Glutamatergic neuron (in vitro differentiated cells): ENCODE measurements around the gene PLXNA2. TPM values are rescaled to one million over a fixed set of nuclear protein-coding genes. Genes with fewer than 3 reads are reported as not detected.

ENCODE experiments used
- DNase-seq: peaks from one replicate; pipeline ENCODE4 v3.0.0; 2022
- H3K27ac Mint-ChIP-seq: one replicate; pipeline ENCODE4 v1.8.0; 2020; ENCODE audit warnings: mild to moderate bottlenecking, mixed read lengths, inconsistent platforms; ENCODE audit not compliant: unreplicated experiment
- H3K27me3 Mint-ChIP-seq: one replicate; pipeline ENCODE4 v1.8.0; 2020; ENCODE audit warnings: mild to moderate bottlenecking, moderate library complexity, mixed read lengths, inconsistent platforms; ENCODE audit not compliant: unreplicated experiment
- H3K36me3 Mint-ChIP-seq: one replicate; pipeline ENCODE4 v1.8.0; 2020; ENCODE audit warnings: mild to moderate bottlenecking, mixed read lengths, inconsistent platforms; ENCODE audit not compliant: unreplicated experiment
- H3K4me1 Mint-ChIP-seq: one replicate; pipeline ENCODE4 v1.8.0; 2020; ENCODE audit warnings: mild to moderate bottlenecking, low read depth, mixed read lengths, inconsistent platforms; ENCODE audit not compliant: unreplicated experiment
- H3K4me3 Mint-ChIP-seq: one replicate; pipeline ENCODE4 v1.8.0; 2020; ENCODE audit warnings: mild to moderate bottlenecking, mixed read lengths, inconsistent platforms; ENCODE audit not compliant: unreplicated experiment
- H3K9me3 Mint-ChIP-seq: one replicate; pipeline ENCODE4 v1.8.0; 2020; ENCODE audit warnings: mild to moderate bottlenecking, moderate library complexity, mixed read lengths, inconsistent platforms; ENCODE audit not compliant: unreplicated experiment
- CTCF ChIP-seq: fragments of 200-600 bp; sonication (generic); IDR thresholded peaks from one replicate; pipeline ENCODE4 v1.5.0; 2021; ENCODE audit not compliant: partially characterized antibody, unreplicated experiment
- total RNA-seq: library from RNA; stranded (reverse); fragmentation: NEBNext Ultra II Directional; extraction: Animal tissue kit (Norgen Biotek cat#: 25700); gene quantifications from one replicate; pipeline ENCODE4 v1.2.1, GENCODE V29; 2021; ENCODE audit not compliant: unreplicated experiment

Gene PLXNA2
- total RNA-seq, 1 donor from 2014 or later, result 66.0 TPM

- Mint-ChIP-seq H3K36me3 (no peaks in the 10 kb centered on the region), H3K9me3 (peaks cover 7% of the 10 kb centered on the region), H3K4me1 (peaks cover 24% of the 10 kb centered on the region), H3K27me3 (no peaks in the 10 kb centered on the region), H3K4me3 (no peak overlapping the region), H3K27ac (peak overlapping the region; percentile 2)
- no peak for DNase-seq
- no peak for TF ChIP-seq CTCF
These were observed 116.2 kb downstream of the PLXNA2 start for GRCh38 chr1:208127792-208128529.

- Mint-ChIP-seq H3K36me3 (no peaks in the 10 kb centered on the region), H3K4me1 (peaks cover 21% of the 10 kb centered on the region), H3K9me3 (peaks cover 7% of the 10 kb centered on the region)
These were observed 116.9 kb downstream of the PLXNA2 start for GRCh38 chr1:208127284-208127683.

GRCh38 chr1:208126108-208126507 is 118.1 kb downstream of the PLXNA2 start:
- TF ChIP-seq CTCF, result no peak
- Mint-ChIP-seq H3K9me3 (peaks cover 7% of the 10 kb centered on the region), H3K27ac (no peak overlapping the region), H3K4me1 (peaks cover 14% of the 10 kb centered on the region), H3K4me3 (no peak overlapping the region), H3K27me3 (no peaks in the 10 kb centered on the region), H3K36me3 (no peaks in the 10 kb centered on the region)
- DNase-seq, result no peak

More at GRCh38 chr1:208127284-208127683, 116.9 kb downstream of the PLXNA2 start:
- no peak overlapping the region for H3K27ac Mint-ChIP-seq
- no peak for TF ChIP-seq CTCF
- no peak for DNase-seq
- no peaks in the 10 kb centered on the region for H3K27me3 Mint-ChIP-seq
- no peak overlapping the region for H3K4me3 Mint-ChIP-seq

GRCh38 chr1:208122612-208123358 is 121.4 kb downstream of the PLXNA2 start:
- H3K4me3 Mint-ChIP-seq, result no peak overlapping the region
- no peaks in the 10 kb centered on the region for H3K27me3 Mint-ChIP-seq
- peaks cover 9% of the 10 kb centered on the region for H3K4me1 Mint-ChIP-seq
- peaks cover 2% of the 10 kb centered on the region for H3K9me3 Mint-ChIP-seq
- H3K36me3 Mint-ChIP-seq, result no peaks in the 10 kb centered on the region
- no peak for TF ChIP-seq CTCF
- DNase-seq, result no peak
- H3K27ac Mint-ChIP-seq, result no peak overlapping the region
